Muscle of leg (tissue), 11 donors: Measurements from ENCODE around the gene SMYD2. TPM values are rescaled to one million over a fixed set of nuclear protein-coding genes. Genes with fewer than 3 reads are reported as not detected.
"Not testable (repeated sequence)": the region's sequence is repeated elsewhere in the genome, so short reads cannot be mapped to it uniquely, and the experiment has no call there.

Experiments
- DNase-seq: peaks from one replicate; pipeline ENCODE4 v3.0.0; 2013
- H3K27ac ChIP-seq: one replicate; pipeline ENCODE4 v1.5.1; 2013; ENCODE audit warnings: mild to moderate bottlenecking, low read length, control low read depth
- H3K27me3 ChIP-seq: one replicate; pipeline ENCODE4 v1.6.1; 2013; ENCODE audit warnings: low read length; ENCODE audit not compliant: control insufficient read depth, insufficient read depth
- H3K36me3 ChIP-seq: one replicate; pipeline ENCODE4 v1.6.1; 2013; ENCODE audit warnings: low read length; ENCODE audit not compliant: control insufficient read depth, insufficient read depth
- H3K4me1 ChIP-seq: one replicate; pipeline ENCODE4 v1.6.1; 2013; ENCODE audit warnings: low read length; ENCODE audit not compliant: control insufficient read depth, insufficient read depth
- H3K4me3 ChIP-seq: one replicate; pipeline ENCODE4 v1.5.1; 2013; ENCODE audit warnings: low read length, control low read depth
- H3K9me3 ChIP-seq: replicated peaks from 2 replicates; pipeline ENCODE4 v1.6.1; 2013; ENCODE audit warnings: low read depth, low read length; ENCODE audit not compliant: control insufficient read depth
- WGBS: methylation state at CpG from one replicate; pipeline ENCODE4 v1.1.5; 2013; ENCODE audit warnings: missing lambda C conversion rate; ENCODE audit not compliant: insufficient coverage; 5-methylcytosine and 5-hydroxymethylcytosine counted together
- polyA plus RNA-seq, 8 donors: library from polyadenylated mRNA; unstranded; fragments of 120-200 nt; gene quantifications; one replicate each; pipeline versions ENCODE4 v1.2.1 to v1.2.3, GENCODE V29; 2013; ENCODE audit warnings: inconsistent platforms in 1 of 8, low replicate concordance in 1 of 8; ENCODE audit not compliant: insufficient read length in 8 of 8, insufficient read depth in 1 of 8
- total RNA-seq: library from RNA; stranded (reverse); fragments of 120-200 nt; gene quantifications from one replicate; pipeline ENCODE4 v1.2.4, GENCODE V29; 2013

SMYD2 gene
- total and polyA plus RNA-seq, 9 donors: 55.5 to 75.3 (median 69.4) TPM

- no peak overlapping the region for H3K27ac ChIP-seq
- whole genome bisulfite sequencing: 100% methylated on average over 1 of the region's 2 CpGs
- H3K4me3 ChIP-seq: no peak overlapping the region
- peak; percentile 74 for DNase-seq
- H3K9me3 ChIP-seq: no peaks in the 10 kb centered on the region
- H3K4me1 ChIP-seq: no peaks in the 10 kb centered on the region
- peaks cover 2% of the 10 kb centered on the region for H3K27me3 ChIP-seq
- H3K36me3 ChIP-seq: no peaks in the 10 kb centered on the region
Measured at GRCh38 chr1:214270097-214270650, 10.8 kb upstream of the SMYD2 start.

- Histone ChIP-seq H3K36me3 (no peaks in the 10 kb centered on the region), H3K27me3 (peaks cover 2% of the 10 kb centered on the region), H3K4me1 (no peaks in the 10 kb centered on the region), H3K4me3 (no peak overlapping the region), H3K9me3 (no peaks in the 10 kb centered on the region), H3K27ac (no peak overlapping the region)
- DNase-seq: no peak
- whole genome bisulfite sequencing: no CpG with 5 or more reads among the region's 3 CpGs
Measured at GRCh38 chr1:214271174-214271858, 9.6 kb upstream of the SMYD2 start.

- Histone ChIP-seq H3K4me1 (no peaks in the 10 kb centered on the region), H3K27me3 (peaks cover 2% of the 10 kb centered on the region), H3K36me3 (no peaks in the 10 kb centered on the region), H3K27ac (no peak overlapping the region), H3K9me3 (no peaks in the 10 kb centered on the region), H3K4me3 (no peak overlapping the region)
- WGBS: 48% methylated on average over 2 of the region's 4 CpGs
- DNase-seq: no peak
Measured at GRCh38 chr1:214271995-214272731, 8.8 kb upstream of the SMYD2 start.

GRCh38 chr1:214272964-214273533 lies 7.9 kb upstream of the SMYD2 start:
- Histone ChIP-seq H3K27me3 (peaks cover 2% of the 10 kb centered on the region), H3K36me3 (no peaks in the 10 kb centered on the region), H3K9me3 (no peaks in the 10 kb centered on the region), H3K4me3 (no peak overlapping the region), H3K4me1 (no peaks in the 10 kb centered on the region), H3K27ac (no peak overlapping the region)
- no peak for DNase-seq
- WGBS: no CpG with 5 or more reads among the region's 2 CpGs

GRCh38 chr1:214275700-214276099 lies 5.3 kb upstream of the SMYD2 start:
- H3K36me3 ChIP-seq, H3K9me3 ChIP-seq, H3K4me1 ChIP-seq, H3K27me3 ChIP-seq, H3K4me3 ChIP-seq, DNase-seq, H3K27ac ChIP-seq: not testable (repeated sequence)
- 83% methylated on average over 2 of the region's 4 CpGs for WGBS

- 33% methylated on average over 1 of the region's 1 CpG for WGBS
- no peak overlapping the region for H3K4me3 ChIP-seq
- H3K9me3 ChIP-seq: no peaks in the 10 kb centered on the region
Measured at GRCh38 chr1:214276786-214277185, 4.2 kb upstream of the SMYD2 start.

GRCh38 chr1:214277704-214278635 lies 3.0 kb upstream of the SMYD2 start:
- Histone ChIP-seq H3K4me1 (peaks cover 15% of the 10 kb centered on the region), H3K9me3 (no peaks in the 10 kb centered on the region), H3K36me3 (no peaks in the 10 kb centered on the region), H3K27ac (no peak overlapping the region), H3K27me3 (no peaks in the 10 kb centered on the region), H3K4me3 (no peak overlapping the region)
- peak; percentile 27 for DNase-seq
- WGBS: 50% methylated on average over 1 of the region's 11 CpGs

More at GRCh38 chr1:214276786-214277185, 4.2 kb upstream of the SMYD2 start:
- Histone ChIP-seq H3K36me3 (no peaks in the 10 kb centered on the region), H3K27me3 (no peaks in the 10 kb centered on the region), H3K4me1 (peaks cover 7% of the 10 kb centered on the region), H3K27ac (no peak overlapping the region)
- no peak for DNase-seq

GRCh38 chr1:214280386-214281020 lies 456 bp upstream of the SMYD2 start:
- Histone ChIP-seq H3K9me3 (no peaks in the 10 kb centered on the region), H3K27me3 (no peaks in the 10 kb centered on the region), H3K36me3 (no peaks in the 10 kb centered on the region), H3K4me1 (peaks cover 15% of the 10 kb centered on the region), H3K4me3 (peak overlapping the region; percentile 93), H3K27ac (peak overlapping the region; percentile 97)
- WGBS: under 1% methylated on average over 42 of the region's 42 CpGs
- peak; percentile 71 for DNase-seq
